ENCODE data around the gene NLGN2.

DNA sequence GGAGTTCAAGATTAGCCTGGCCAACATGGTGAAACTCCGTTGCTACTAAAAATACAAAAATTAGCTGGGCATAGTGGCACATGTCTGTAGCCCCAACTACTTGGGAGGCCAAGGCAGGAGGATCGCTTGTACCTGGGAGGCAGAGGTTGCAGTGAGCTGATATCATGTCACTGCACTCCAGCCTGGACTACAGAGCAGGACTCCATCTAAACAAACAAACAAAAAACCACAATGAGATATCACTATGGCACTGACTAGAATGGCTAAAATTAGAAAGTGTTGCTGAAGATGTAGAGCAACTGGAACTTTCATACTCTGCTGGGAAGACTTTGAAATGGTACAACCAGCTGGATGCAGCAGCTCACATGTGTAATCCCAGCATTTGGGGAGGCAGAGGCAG lies 33.3 kb upstream of the NLGN2 start:
- TF ChIP-seq, protein P1, sequence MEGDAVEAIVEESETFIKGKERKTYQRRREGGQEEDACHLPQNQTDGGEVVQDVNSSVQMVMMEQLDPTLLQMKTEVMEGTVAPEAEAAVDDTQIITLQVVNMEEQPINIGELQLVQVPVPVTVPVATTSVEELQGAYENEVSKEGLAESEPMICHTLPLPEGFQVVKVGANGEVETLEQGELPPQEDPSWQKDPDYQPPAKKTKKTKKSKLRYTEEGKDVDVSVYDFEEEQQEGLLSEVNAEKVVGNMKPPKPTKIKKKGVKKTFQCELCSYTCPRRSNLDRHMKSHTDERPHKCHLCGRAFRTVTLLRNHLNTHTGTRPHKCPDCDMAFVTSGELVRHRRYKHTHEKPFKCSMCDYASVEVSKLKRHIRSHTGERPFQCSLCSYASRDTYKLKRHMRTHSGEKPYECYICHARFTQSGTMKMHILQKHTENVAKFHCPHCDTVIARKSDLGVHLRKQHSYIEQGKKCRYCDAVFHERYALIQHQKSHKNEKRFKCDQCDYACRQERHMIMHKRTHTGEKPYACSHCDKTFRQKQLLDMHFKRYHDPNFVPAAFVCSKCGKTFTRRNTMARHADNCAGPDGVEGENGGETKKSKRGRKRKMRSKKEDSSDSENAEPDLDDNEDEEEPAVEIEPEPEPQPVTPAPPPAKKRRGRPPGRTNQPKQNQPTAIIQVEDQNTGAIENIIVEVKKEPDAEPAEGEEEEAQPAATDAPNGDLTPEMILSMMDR (IDR thresholded peaks at IDR 0.05) = no peak
- TF ChIP-seq POLR2A (IDR thresholded peaks at IDR 0.05) = no peak
